ENCODE data around the gene COBLL1.

- TF ChIP-seq TAF1 (IDR thresholded peaks at IDR 0.05; ENCODE audit: borderline replicate concordance, low read depth, low read length) (no peak), POLR2A (IDR thresholded peaks at IDR 0.05; ENCODE audit: low read depth, low read length) (no peak)
These were observed 23.2 kb downstream of the COBLL1 start for GRCh38 chr2:164818149-164819136.

Measured in GM12892 (cell line).